Activated naive CD4-positive, alpha-beta T cell treated with anti-CD3 and anti-CD28 coated beads, Interleukin-2, amount 10 ng/mL, durations not matched to agents 7 days and 5 days (primary cell): ENCODE measurements around the gene CSK.

ENCODE experiments used
- CTCF ChIA-PET: fragments of 350-600 bp; sonication (Branson Sonifier 250); formaldehyde crosslinking; loops from one replicate; lab custom pipeline; 2021; ENCODE audit warnings: antibody characterized with exemption; lab: Charles Lee
- DNase-seq: peaks from one replicate; pipeline ENCODE4 v3.0.0-alpha.2; 2020
- H3K27ac Mint-ChIP-seq: one replicate; pipeline ENCODE4 v1.8.0; 2021; ENCODE audit warnings: mild to moderate bottlenecking, moderate library complexity, mixed read lengths
- H3K27me3 Mint-ChIP-seq: one replicate; pipeline ENCODE4 v1.8.0; 2021; ENCODE audit warnings: mild to moderate bottlenecking, mixed read lengths
- H3K36me3 Mint-ChIP-seq: one replicate; pipeline ENCODE4 v1.8.0; 2021; ENCODE audit warnings: mixed read lengths
- H3K4me1 Mint-ChIP-seq: one replicate; pipeline ENCODE4 v1.8.0; 2021; ENCODE audit warnings: mixed read lengths
- H3K4me3 Mint-ChIP-seq: one replicate; pipeline ENCODE4 v1.8.0; 2021; ENCODE audit warnings: mild to moderate bottlenecking, moderate library complexity, mixed read lengths
- H3K9me3 Mint-ChIP-seq: one replicate; pipeline ENCODE4 v1.8.0; 2021; ENCODE audit warnings: mixed read lengths

The CSK gene

GRCh38 chr15:74843891-74844299 lies 62.0 kb downstream of the CSK start:
- CTCF ChIA-PET: interaction anchor here (0.5 to 3.6 kb wide), 13 partner anchors 13 to 1060 kb away, joined by 3 to 27 read pairs (median 5); partner anchors contain the start of genes FBXO22 and MPI
- Mint-ChIP-seq H3K9me3 (no peaks in the 10 kb centered on the region), H3K36me3 (peaks cover 53% of the 10 kb centered on the region), H3K4me1 (peaks cover 62% of the 10 kb centered on the region), H3K4me3 (peak overlapping the region; percentile 95), H3K27ac (peak overlapping the region; percentile 92), H3K27me3 (no peaks in the 10 kb centered on the region)
- no peak for DNase-seq

GRCh38 chr15:74844319-74845207 lies 62.7 kb downstream of the CSK start:
- Mint-ChIP-seq H3K27ac (peak overlapping the region; percentile 92), H3K4me3 (peak overlapping the region; percentile 61), H3K36me3 (peaks cover 52% of the 10 kb centered on the region), H3K4me1 (peaks cover 62% of the 10 kb centered on the region), H3K27me3 (no peaks in the 10 kb centered on the region), H3K9me3 (no peaks in the 10 kb centered on the region)
- CTCF ChIA-PET: interaction anchor here (0.5 to 3.6 kb wide), 17 partner anchors 9 to 1059 kb away, joined by 3 to 27 read pairs (median 4); partner anchors contain the start of genes FBXO22 and MPI
- no peak for DNase-seq

DNA sequence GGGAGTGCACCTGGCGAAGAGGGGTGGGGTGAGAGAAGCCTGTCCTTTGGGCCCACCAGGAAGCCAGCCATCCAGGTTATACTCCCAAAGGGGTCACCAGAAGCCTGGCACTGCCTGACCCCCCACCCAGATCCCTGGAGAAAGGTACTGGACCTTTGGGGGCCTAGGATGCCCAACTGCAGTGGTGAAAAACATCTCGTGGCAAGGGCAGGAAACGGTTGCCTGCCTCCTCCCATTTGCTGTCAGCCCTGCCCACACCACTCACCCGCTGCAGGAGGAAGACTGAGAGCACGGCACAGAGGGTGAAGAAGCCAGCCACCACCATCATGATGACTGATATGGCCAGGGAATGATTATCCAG lies 63.3 kb downstream of the CSK start:
- CTCF ChIA-PET: interaction anchor here (0.8 to 3.6 kb wide), 15 partner anchors 9 to 210 kb away, joined by 3 to 27 read pairs (median 4); partner anchors contain the start of gene MPI
- H3K27me3 Mint-ChIP-seq: no peaks in the 10 kb centered on the region
- H3K27ac Mint-ChIP-seq: peak overlapping the region; percentile 92
- DNase-seq: peak; percentile 77
- peaks cover 55% of the 10 kb centered on the region for H3K36me3 Mint-ChIP-seq
- peak overlapping the region; percentile 61 for H3K4me3 Mint-ChIP-seq
- peaks cover 62% of the 10 kb centered on the region for H3K4me1 Mint-ChIP-seq
- H3K9me3 Mint-ChIP-seq: no peaks in the 10 kb centered on the region

DNA sequence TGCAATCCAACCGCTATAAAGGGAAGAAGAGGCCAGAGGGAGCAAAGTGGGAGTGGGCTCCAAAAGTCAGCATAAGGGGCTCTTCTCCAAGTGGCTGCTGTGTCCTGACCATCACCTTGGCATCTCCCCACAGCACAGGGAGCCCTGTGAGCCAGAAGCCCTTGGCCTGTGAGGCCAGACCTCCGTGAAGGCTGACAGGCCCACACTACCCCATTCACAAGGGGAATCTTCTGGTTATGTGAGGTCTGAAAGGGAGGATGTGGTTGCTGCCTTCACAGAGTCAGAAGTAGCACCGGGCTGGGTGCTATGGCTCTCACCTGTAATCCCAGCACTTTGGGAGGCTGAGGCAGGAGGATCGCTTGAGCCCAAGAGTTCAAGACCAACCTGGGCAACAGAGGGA lies 63.7 kb downstream of the CSK start:
- peaks cover 62% of the 10 kb centered on the region for H3K4me1 Mint-ChIP-seq
- H3K27me3 Mint-ChIP-seq: no peaks in the 10 kb centered on the region
- peaks cover 56% of the 10 kb centered on the region for H3K36me3 Mint-ChIP-seq
- peak; percentile 50 for DNase-seq
- H3K4me3 Mint-ChIP-seq: peak overlapping the region; percentile 61
- H3K9me3 Mint-ChIP-seq: no peaks in the 10 kb centered on the region
- peak overlapping the region; percentile 92 for H3K27ac Mint-ChIP-seq
- CTCF ChIA-PET: interaction anchor here (0.7 to 3.6 kb wide), 5 partner anchors 24 to 752 kb away, joined by 3 to 27 read pairs (median 6); no protein-coding TSS in a partner anchor

GRCh38 chr15:74847432-74847831 lies 65.6 kb downstream of the CSK start:
- CTCF ChIA-PET: interaction anchor here (1.1 to 2.7 kb wide), 4 partner anchors 23 to 75 kb away, joined by 4 to 10 read pairs (median 5); no protein-coding TSS in a partner anchor

GRCh38 chr15:74850393-74850792 lies 68.5 kb downstream of the CSK start:
- no peak for DNase-seq
- Mint-ChIP-seq H3K4me3 (no peak overlapping the region), H3K9me3 (no peaks in the 10 kb centered on the region), H3K27ac (no peak overlapping the region), H3K27me3 (no peaks in the 10 kb centered on the region), H3K36me3 (peaks cover 62% of the 10 kb centered on the region), H3K4me1 (peaks cover 19% of the 10 kb centered on the region)
- CTCF ChIA-PET: no interaction called here

More at GRCh38 chr15:74847432-74847831, 65.6 kb downstream of the CSK start:
- no peak for DNase-seq
- H3K4me3 Mint-ChIP-seq: no peak overlapping the region
- peaks cover 58% of the 10 kb centered on the region for H3K36me3 Mint-ChIP-seq
- H3K9me3 Mint-ChIP-seq: no peaks in the 10 kb centered on the region
- no peaks in the 10 kb centered on the region for H3K27me3 Mint-ChIP-seq
- H3K27ac Mint-ChIP-seq: no peak overlapping the region
- H3K4me1 Mint-ChIP-seq: peaks cover 43% of the 10 kb centered on the region

- Mint-ChIP-seq H3K4me3 (no peak overlapping the region), H3K36me3 (peaks cover 56% of the 10 kb centered on the region), H3K4me1 (peaks cover 13% of the 10 kb centered on the region), H3K9me3 (no peaks in the 10 kb centered on the region), H3K27me3 (no peaks in the 10 kb centered on the region), H3K27ac (no peak overlapping the region)
- DNase-seq: no peak
- CTCF ChIA-PET: interaction anchor here (1.0 kb wide), 1 partner anchor 82 kb away, joined by 4 read pairs; no protein-coding TSS in a partner anchor
Measured at GRCh38 chr15:74851960-74852359, 70.1 kb downstream of the CSK start.
